Kidney (tissue), 14 donors: ENCODE data around the gene ARAP3. TPM values are rescaled to one million over a fixed set of nuclear protein-coding genes. Genes with fewer than 3 reads are reported as not detected.

Experiments used
- DNase-seq, 5 donors: peaks; one replicate each; pipeline ENCODE4 v3.0.0-alpha.2; 2013 to 2020
- FAIRE-seq: peaks from 2 replicates; lab custom pipeline; 2012; peaks lifted over from hg19 to GRCh38; lab: Jason Lieb, UNC
- H3K27ac ChIP-seq, 2 donors: one replicate each; pipeline ENCODE4 v1.7.0; 2013; ENCODE audit warnings: low read depth in 2 of 2, low read length in 2 of 2, inconsistent platforms in 1 of 2
- H3K27me3 ChIP-seq: one replicate; pipeline ENCODE4 v1.7.1; 2013; ENCODE audit warnings: low read length, inconsistent platforms; ENCODE audit not compliant: control insufficient read depth, insufficient read depth
- H3K36me3 ChIP-seq, 3 donors: one replicate each; pipeline versions ENCODE4 v1.7.0 to v1.7.1; 2013; ENCODE audit warnings: low read length in 3 of 3, control low read depth in 1 of 3, inconsistent platforms in 1 of 3; ENCODE audit not compliant: insufficient read depth in 3 of 3, control insufficient read depth in 2 of 3
- H3K4me1 ChIP-seq, 3 donors: one replicate each; pipeline versions ENCODE4 v1.7.0 to v1.7.1; 2013; ENCODE audit warnings: low read length in 3 of 3, inconsistent platforms in 1 of 3, low read depth in 1 of 3; ENCODE audit not compliant: control insufficient read depth in 2 of 3, insufficient read depth in 2 of 3
- H3K4me3 ChIP-seq, 3 donors: one replicate each; pipeline versions ENCODE4 v1.7.0 to v1.8.1; 2013; ENCODE audit warnings: low read length in 3 of 3, control low read depth in 1 of 3, inconsistent platforms in 1 of 3
- H3K9ac ChIP-seq, 3 donors: one replicate each; pipeline versions ENCODE4 v1.7.0 to v1.7.1; 2013; ENCODE audit warnings: low read length in 3 of 3, control low read depth in 1 of 3, inconsistent platforms in 1 of 3
- H3K9me3 ChIP-seq, 3 donors: one replicate each; pipeline versions ENCODE4 v1.7.0 to v1.7.1; 2013; ENCODE audit warnings: low read length in 3 of 3, control low read depth in 1 of 3, inconsistent platforms in 1 of 3; ENCODE audit not compliant: control insufficient read depth in 2 of 3, insufficient read depth in 1 of 3
- intact Hi-C: fragments of 100-400 bp; cut with DNase I; formaldehyde crosslinking; loops from one replicate; pipeline ENCODE4 v1.11.1; 2022
- polyA plus RNA-seq: library from polyadenylated mRNA; stranded (reverse); fragments of 350-450 nt; fragmentation: Illumina TruSeq; extraction: RNeasy Lipid Tissue Mini Kit (QIAGEN cat#74804); gene quantifications from one replicate; pipeline ENCODE4 v1.2.3, GENCODE V29; 2014; ENCODE audit warnings: low read depth, low replicate concordance; ENCODE audit not compliant: insufficient read depth
- total RNA-seq: library from RNA; stranded (reverse); fragmentation: NEBNext Ultra II Directional; extraction: Animal tissue kit (Norgen Biotek cat#: 25700); gene quantifications from one replicate; pipeline ENCODE4 v1.2.1, GENCODE V29; 2021
- TF ChIP-seq, protein P1 (sequence below): IDR thresholded peaks from 3 replicates; pipeline ENCODE4 v1.5.1; 2012; ENCODE audit warnings: mild to moderate bottlenecking, moderate library complexity, borderline replicate concordance; ENCODE audit not compliant: insufficient read depth; ENCODE audit errors: extremely low read depth
- donor health status: control.
- donor health status: control.
- donor health status: control.
- donor health status: control.
- donor health status: control.
- donor health status: DM: yes; HTN: yes; CAD: no.
- donor health status: Normal renal cell carcinoma (clear cell type).

ARAP3 gene
- total and polyA plus RNA-seq, 2 donors from 2014 or later, result 7.2 to 19.8 TPM

DNA sequence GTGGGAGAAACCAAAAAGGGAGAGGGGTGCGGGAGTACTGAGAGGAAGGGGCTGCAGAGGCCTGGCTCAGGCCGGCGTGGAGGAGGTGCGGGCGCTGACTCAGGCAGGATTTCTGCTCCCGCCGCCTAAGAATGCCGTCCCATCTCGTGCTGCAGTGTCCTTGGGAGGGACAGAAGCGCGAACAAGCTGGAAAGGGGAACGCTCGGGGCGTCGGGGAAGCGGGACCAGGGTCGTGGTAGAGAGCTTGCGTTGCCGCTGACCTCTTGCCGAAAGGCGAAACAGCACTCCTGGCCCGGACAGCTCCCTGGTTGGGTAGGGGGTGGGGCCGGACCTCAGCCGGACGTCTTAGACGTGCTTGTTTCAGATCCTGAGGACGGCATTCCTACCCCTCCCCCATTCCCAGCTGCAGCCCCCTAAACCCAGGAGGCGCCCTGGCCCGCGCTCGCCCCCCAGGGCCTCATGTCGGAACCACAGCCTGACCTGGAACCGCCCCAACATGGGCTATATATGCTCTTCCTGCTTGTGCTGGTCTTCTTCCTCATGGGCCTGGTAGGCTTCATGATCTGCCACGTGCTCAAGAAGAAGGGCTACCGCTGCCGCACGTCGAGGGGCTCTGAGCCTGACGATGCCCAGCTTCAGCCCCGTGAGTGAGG lies 44.1 kb downstream of the ARAP3 start:
- peaks cover 3 to 17% (median 9%) of the 10 kb centered on the region in 3 donors for H3K4me1 ChIP-seq
- TF ChIP-seq, protein P1, sequence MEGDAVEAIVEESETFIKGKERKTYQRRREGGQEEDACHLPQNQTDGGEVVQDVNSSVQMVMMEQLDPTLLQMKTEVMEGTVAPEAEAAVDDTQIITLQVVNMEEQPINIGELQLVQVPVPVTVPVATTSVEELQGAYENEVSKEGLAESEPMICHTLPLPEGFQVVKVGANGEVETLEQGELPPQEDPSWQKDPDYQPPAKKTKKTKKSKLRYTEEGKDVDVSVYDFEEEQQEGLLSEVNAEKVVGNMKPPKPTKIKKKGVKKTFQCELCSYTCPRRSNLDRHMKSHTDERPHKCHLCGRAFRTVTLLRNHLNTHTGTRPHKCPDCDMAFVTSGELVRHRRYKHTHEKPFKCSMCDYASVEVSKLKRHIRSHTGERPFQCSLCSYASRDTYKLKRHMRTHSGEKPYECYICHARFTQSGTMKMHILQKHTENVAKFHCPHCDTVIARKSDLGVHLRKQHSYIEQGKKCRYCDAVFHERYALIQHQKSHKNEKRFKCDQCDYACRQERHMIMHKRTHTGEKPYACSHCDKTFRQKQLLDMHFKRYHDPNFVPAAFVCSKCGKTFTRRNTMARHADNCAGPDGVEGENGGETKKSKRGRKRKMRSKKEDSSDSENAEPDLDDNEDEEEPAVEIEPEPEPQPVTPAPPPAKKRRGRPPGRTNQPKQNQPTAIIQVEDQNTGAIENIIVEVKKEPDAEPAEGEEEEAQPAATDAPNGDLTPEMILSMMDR, result no peak
- DNase-seq (peak; percentile 64 to 89 (median 80)), FAIRE-seq (no peak)
- no peak overlapping the region for H3K9ac ChIP-seq
- H3K27me3 ChIP-seq, result peaks cover 8% of the 10 kb centered on the region
- H3K4me3 ChIP-seq, result peak overlapping the region; percentile 18 to 95 (median 20)
- H3K27ac ChIP-seq, result no peak overlapping the region
- H3K9me3 ChIP-seq, result no peaks in the 10 kb centered on the region
- intact Hi-C loops, result no loop called here
- H3K36me3 ChIP-seq, result no peaks in the 10 kb centered on the region

DNA sequence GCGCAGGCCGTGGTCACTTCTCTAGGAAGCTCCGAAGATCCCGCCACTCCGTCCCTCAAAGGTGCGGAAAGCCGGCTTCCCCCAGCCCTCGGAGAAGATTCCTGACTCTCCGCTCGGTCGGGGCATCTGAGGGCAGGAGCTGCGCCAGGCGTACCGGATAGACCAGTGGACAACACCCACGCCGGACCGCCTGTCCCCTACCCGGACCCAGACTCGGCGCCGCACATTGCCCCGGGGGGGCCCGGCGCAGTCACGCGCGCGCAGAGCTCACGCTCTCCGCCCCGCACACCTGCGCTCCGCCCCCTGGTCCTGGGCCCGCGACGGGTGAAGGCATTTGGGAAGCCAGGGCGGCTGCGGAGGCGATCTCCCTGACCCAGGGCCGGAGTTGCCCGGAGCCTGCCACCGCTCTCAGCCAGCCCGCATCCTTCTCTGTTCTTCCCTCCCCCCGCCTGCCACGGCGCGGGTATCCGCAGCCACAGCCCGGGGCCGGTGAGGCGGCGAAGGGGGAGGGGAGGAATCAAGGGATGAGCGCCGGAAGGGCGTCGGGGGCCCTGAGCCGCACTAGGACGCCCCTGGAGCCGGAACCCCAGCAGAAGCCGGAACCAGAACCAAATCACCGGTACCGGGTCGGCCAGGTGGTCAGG lies 44.8 kb downstream of the ARAP3 start:
- intact Hi-C loops, result no loop called here
- FAIRE-seq (no peak), DNase-seq (peak in 3 of 5 donors; percentile 42 to 87 (median 83))
- Histone ChIP-seq H3K9me3 (no peaks in the 10 kb centered on the region), H3K9ac (peak overlapping the region in 1 of 3 donors; percentile 98), H3K4me1 (peaks cover 3 to 17% (median 9%) of the 10 kb centered on the region in 3 donors), H3K36me3 (peaks cover 0 to 3% (median 0%) of the 10 kb centered on the region in 3 donors), H3K27ac (peak overlapping the region; percentile 26 to 69), H3K4me3 (peak overlapping the region; percentile 46 to 95 (median 49)), H3K27me3 (peaks cover 8% of the 10 kb centered on the region)
- TF ChIP-seq, protein P1, result no peak

DNA sequence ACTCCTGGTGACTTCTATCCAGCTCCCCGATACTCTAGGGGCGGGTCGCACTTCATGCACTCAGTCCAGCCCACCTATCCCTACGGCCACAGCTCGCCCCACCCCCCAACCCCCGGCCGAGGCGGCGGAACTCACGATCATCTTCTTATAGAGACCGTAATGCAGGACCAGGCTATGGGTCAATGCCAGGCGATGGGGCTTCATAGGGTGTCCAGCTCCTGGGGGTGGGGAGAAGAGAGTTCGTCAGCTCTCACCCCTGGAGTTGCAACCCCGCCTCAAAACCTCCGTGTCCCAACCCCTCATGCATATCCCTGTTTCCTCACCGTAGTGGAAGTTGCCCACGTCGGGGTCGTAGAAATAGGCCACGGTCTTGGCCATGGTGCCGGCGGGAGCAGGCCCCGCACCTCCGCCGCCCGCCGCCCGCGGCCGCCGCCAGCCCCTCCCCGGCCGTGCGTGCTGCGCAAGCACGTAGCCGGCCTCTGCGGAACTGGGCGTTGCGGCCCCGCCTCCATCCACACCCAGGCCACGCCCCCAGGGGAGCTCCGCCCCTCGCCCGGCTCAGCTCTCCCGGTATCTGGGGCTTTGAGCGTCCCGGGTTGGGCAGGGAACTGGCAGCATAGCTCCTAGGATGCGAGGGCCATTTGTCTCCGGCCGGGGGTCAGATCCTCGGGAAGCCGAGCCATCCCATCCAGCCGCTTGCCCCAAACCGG lies 45.5 kb downstream of the ARAP3 start, which contains the start of the genes HDAC3 and RELL2:
TSS of gene HDAC3 (minus strand) at position 437 of the 710 bp plus-strand sequence. CDS start at position 378, 59 bp downstream.
TSS of gene RELL2 (plus strand) at position 585 of the 710 bp plus-strand sequence. CDS start 1,229 bp downstream, outside the sequence.
- H3K36me3 ChIP-seq, result peaks cover 0 to 3% (median 0%) of the 10 kb centered on the region in 3 donors
- FAIRE-seq, result no peak
- H3K27ac ChIP-seq, result peak within 1 kb of the TSS; percentile 69 to 72

More for the DNA sequence above, 45.5 kb downstream of the ARAP3 start, which contains the start of the genes HDAC3 and RELL2:
- H3K9me3 ChIP-seq, result no peaks in the 10 kb centered on the region
- intact Hi-C loops, result no loop called here
- peak; percentile 95 to 98 (median 96) for DNase-seq
- TF ChIP-seq, protein P1, result no peak
- H3K4me1 ChIP-seq, result peaks cover 3 to 17% (median 9%) of the 10 kb centered on the region in 3 donors
- peak within 1 kb of the TSS; percentile 93 to 96 (median 95) for H3K4me3 ChIP-seq
- peak within 1 kb of the TSS; percentile 83 to 98 (median 91) for H3K9ac ChIP-seq
- peaks cover 8% of the 10 kb centered on the region for H3K27me3 ChIP-seq
